Central memory CD4-positive, alpha-beta T cell (primary cell): ENCODE data around the gene ADGRV1.
"Not testable (repeated sequence)": the region's sequence is repeated elsewhere in the genome, so short reads cannot be mapped to it uniquely, and the experiment has no call there.

Experiments used
- DNase-seq: peaks from one replicate; pipeline ENCODE4 v3.0.0; 2022

The ADGRV1 gene

DNA sequence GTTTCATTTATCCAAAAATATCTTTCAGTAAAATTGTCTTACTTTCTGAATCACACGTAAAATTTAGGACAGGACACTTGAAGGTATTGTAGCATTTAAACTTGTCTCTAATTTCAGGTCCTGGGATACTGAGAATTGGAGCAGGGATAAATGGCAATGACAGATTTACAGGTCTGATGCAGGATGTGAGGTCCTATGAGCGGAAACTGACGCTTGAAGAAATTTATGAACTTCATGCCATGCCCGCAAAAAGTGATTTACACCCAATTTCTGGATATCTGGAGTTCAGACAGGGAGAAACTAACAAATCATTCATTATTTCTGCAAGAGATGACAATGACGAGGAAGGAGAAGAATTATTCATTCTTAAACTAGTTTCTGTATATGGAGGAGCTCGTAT is 99.2 kb downstream of the ADGRV1 start:
- no peak for DNase-seq

DNA sequence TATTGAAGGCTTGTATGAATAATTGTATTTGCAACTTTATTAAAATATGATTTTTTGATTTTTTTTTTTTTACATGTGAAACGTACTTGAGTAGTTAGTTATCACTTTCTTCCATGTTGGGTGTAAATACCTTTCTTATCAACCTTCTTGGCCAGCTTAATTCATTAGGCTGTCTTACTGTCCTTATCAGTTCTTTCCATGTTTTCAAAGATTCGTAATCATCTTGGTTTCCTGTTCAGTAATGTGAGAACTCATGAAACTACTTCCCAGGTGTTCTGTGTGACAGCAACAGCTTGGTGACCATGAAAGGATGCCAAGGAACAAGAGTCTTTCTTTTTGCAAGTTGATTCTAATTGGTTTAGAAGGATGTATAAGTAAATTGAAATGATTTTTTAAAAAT is 100.0 kb downstream of the ADGRV1 start:
- no peak for DNase-seq

DNA sequence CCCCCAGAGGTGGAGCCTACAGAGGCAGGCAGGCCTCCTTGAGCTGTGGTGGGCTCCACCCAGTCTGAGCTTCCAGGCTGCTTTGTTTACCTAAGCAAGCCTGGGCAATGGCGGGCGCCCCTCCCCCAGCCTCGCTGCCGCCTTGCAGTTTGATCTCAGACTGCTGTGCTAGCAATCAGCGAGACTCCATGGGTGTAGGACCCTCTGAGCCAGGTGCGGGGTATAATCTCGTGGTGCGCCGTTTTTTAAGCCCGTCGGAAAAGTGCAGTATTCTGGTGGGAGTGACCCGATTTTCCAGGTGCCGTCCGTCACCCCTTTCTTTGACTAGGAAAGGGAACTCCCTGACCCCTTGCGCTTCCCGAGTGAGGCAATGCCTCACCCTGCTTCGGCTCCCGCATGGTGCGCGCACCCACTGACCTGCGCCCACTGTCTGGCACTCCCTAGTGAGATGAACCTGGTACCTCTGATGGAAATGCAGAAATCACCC is 109.5 kb downstream of the ADGRV1 start:
- DNase-seq, result not testable (repeated sequence)

DNA sequence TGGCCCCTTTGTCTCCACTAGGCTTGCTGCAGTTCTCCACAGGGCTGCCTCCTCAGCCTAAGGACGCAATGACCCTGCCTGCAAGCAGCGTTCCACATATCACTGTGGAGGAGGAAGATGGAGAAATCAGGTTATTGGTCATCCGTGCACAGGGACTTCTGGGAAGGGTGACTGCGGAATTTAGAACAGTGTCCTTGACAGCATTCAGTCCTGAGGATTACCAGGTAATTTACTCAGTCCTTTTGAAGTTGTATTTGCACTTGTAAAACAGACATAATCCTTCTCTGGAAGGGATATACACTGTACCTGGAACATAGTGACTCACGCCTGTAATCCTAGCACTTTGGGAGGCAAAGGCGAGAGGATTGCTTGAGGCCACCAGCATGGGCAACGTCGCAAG is 116.6 kb downstream of the ADGRV1 start:
- DNase-seq, result no peak

DNA sequence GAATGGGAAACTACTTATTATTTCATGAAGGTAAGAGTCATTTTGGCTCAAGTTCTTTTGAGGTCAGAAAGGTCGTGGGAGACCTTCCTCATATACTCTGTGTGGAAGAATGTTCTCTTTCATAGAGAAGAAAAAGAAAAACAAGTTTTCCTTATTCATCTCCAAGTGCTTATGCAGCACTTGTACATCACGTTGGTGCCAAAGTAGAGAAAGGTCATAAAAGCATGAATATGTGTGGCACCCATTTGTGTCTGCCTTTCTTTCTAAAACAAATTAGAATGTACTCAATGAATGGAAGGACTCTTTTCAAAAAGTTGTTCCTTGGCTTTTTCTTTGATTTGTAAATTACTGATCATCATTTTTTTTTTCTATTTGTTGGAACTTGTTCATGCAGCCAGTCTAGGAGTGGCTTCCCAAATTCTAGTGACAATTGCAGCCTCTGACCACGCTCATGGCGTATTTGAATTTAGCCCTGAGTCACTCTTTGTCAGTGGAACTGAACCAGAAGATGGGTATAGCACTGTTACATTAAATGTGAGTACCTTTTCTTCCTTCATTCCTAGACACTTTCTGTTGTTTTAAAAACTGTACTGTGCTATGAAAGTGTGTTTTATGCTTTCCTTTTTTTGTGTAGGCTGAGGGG is 122.4 kb downstream of the ADGRV1 start:
- DNase-seq, result no peak

DNA sequence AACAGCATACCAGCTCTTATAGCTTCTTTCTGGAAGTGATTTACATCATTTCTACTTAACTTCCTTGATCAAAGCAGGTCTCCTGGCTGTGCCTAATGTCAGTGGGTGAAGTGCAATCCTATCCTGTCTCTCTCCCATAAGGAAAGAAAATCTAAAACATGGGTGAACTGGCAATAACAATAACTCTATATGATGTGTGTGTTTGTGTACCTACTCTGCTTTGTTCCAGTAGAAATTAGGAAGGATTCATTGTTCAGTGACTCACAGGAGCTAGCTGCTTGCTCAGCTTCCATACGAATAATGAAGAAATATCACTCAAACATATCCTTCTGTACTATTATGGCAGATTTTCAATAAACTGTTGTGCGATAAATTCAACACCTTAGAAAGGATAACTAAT is 123.7 kb downstream of the ADGRV1 start:
- DNase-seq, result no peak

DNA sequence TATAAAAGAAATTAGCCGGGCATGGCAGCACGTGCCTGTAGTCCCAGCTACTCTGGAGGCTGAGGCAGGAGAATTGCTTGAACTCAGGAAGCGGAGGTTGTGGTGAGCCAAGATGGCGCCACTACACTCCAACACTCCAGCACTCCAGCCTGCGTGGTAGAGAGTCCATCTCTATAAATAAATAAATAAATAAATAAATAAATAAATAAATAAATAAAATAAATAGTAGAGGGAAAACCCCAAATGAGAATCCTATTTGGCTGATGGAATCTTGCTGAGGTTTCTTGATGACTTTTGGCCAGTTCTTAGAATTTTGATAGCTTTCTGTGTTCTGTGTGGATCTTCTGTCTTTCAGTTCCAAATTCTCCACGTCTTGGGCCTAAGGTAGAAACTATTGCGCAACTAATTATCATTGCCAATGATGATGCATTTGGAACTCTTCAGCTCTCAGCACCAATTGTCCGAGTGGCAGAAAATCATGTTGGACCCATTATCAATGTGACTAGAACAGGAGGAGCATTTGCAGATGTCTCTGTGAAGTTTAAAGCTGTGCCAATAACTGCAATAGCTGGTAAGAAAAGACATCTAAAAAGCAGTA is 126.9 kb downstream of the ADGRV1 start:
- no peak for DNase-seq

DNA sequence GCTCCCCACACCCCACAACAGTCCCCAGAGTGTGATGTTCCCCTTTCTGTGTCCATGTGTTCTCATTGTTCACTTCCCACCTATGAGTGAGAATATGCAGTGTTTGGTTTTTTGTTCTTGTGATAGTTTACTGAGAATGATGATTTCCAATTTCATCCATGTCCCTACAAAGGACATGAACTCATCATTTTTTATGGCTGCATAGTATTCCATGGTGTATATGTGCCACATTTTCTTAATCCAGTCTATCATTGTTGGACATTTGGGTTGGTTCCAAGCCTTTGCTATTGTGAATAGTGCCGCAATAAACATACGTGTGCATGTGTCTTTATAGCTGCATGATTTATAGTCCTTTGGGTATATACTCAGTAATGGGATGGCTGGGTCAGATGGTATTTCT is 127.8 kb downstream of the ADGRV1 start:
- DNase-seq, result not testable (repeated sequence)

DNA sequence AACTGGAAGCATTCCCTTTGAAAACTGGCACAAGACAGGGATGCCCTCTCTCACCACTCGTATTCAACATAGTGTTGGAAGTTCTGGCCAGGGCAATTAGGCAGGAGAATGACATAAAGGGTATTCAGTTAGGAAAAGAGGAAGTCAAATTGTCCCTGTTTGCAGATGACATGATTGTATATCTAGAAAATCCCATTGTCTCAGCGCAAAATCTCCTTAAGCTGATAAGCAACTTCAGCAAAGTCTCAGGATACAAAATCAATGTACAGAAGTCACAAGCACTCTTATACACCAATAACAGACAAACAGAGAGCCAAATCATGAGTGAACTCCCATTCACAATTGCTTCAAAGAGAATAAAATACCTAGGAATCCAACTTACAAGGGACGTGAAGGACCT is 128.9 kb downstream of the ADGRV1 start:
- not testable (repeated sequence) for DNase-seq

DNA sequence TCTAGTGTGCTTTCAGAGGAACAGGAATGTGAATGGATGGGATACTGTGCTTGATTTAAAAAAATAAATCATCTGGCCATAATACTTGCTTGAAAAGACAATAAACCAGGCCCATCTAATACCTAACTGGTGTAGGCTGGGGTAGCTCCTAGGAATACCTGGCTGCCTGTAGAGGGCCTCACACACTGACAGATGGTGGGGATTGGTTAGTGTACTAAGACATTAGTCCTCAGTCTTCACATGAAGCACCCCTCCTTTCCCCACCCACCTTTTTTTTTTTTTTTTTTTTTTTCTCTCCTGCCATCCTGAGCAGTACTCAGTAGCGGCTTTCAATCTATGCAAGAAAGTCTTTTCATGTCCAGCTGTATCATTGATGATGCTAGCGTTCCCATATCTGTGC is 130.5 kb downstream of the ADGRV1 start:
- no peak for DNase-seq

DNA sequence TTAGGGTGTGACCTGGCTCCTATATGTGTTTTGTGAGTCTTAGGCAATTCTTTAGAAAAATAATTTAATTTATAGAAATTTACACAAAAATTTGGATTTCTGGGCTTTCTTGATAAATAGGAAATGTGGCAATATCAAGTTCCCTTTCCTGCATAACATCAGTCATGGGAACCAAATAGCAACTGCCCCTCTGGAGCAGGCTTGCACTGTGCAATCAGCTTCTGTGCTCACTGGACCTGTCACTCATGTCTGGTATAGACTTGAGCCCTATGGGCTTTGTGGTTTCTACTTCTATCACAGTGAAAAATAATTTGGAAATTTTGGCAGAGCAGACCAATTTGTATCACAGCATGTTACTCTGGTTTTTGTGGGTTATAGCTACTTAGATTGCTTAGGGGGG is 131.7 kb downstream of the ADGRV1 start:
- no peak for DNase-seq

DNA sequence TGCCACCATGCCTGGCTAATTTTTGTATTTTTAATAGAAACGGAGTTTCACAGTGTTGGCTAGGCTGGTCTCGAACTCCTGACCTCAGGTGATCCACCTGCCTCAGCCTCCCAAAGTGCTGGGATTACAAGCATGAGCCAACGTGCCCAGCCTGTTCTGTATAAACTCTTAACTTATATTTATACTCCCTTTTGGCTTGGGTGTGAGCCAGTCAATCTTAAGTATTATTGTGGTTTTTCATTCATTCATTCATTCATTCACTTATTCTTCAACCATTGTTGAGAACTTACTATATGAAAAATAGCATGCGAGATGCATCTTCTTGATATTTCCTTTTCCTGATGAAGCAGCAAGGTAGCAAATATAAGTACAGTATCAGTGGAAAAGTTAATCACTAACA is 132.9 kb downstream of the ADGRV1 start:
- no peak for DNase-seq

DNA sequence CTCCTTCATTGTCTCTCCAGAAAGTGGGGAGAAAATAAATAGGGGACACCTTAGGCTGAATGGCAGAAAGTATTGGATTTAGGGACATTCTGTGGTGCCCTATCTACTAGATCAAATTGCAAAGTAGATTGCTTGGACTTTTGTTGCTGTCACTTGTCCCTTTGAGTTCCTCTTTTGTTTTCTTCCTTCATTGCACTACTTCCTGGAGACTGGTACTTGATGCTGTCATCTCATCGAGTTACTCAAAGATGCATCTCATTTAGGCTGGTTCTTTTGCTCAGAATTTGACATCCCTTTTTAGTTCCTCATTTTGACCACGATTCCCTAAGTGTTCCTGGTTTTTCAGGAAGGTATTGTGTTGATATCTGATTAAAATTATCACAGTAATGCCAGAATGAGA is 137.6 kb downstream of the ADGRV1 start:
- DNase-seq, result no peak

DNA sequence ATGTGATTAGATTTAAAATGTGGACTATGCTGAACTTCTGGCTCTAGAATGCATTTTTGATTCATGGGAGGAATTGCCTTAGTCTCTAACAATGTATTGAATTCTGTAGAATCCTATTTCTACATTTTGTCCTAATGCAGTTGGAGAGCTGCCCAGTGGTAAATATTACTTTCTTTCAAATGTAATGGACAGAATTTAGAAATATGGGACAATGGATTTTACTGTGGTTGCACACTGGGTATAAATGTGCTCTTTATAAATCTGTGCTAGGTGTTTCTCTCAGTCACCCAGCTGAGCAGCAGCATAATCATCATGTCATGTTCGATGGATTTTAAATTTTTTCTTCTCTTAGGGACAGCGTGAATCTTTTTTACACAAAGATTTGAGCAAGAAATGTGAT is 141.7 kb downstream of the ADGRV1 start:
- no peak for DNase-seq

DNA sequence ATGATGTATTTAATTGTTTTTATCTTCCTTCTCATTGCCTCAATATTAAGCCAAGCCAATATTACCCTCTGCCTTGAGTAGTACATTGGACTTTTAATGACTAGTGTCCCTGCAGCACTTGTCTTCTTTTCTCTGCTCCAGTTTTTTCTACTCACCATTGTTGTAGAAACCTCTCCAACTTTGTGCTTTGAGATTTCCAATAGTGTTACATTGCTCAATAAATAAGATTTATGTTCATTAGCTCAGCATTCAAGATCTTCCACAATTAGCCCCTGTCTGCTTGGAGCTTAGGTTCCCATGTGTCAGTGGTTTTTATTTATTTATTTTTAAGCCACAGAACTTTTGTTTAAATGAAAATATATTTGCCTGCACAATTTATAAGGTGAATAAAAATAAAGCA is 145.3 kb downstream of the ADGRV1 start:
- no peak for DNase-seq

DNA sequence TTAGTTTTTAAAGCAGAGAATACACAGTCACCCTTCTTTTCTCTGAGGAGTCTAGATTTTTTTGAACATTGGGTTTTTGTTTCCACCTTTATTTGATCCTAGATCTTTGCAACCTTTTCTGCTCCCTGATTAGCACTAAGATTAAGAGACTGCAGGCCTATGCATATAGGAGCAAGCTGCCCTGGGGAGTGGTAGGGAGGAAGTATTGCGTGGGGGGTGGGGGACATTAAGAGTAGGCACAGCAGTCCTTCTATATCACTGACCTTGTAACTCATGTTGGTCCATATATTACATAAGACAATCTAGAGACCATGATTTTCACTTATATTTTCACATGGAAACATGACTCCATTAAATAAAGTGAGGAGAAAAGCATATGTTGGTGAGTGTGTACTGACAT is 149.1 kb downstream of the ADGRV1 start:
- no peak for DNase-seq

DNA sequence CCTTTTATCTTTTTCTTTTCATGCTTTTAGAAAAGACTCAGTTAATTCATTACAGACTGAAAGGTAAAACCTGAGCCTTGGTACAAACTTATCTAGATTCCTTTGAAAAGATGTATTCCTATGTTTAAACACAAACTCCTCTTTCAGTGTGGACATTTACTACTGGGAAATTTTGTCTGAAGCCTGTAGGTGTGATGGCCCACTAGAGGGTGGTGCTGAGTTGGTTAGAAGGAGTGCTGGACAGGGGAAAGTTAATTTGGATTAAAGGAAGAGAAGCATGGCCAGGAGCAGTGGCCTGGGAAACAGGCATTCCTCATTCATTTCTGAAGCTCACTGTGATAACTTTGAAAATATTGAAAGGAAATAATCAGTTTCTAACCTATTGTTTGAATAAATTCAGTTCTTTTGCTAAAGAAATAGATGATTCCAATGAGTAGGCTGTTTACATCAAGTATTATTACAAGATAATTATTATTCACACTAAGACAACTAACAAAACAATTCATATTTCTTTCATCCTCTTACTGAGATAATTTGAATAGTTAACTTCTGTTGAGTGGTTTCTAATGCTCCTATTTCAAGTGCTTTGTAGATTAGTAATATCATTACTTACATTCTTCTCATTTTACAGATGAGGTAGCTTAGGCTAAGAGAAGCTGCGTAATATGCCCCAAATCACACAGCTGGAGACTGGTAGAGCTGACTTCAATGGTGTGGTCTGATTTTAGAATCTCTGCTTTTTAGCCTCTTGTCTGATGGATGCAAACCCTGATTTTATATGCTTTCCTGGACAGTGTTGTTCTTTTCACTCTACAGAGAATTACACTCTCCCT is 150.9 kb downstream of the ADGRV1 start:
- no peak for DNase-seq

DNA sequence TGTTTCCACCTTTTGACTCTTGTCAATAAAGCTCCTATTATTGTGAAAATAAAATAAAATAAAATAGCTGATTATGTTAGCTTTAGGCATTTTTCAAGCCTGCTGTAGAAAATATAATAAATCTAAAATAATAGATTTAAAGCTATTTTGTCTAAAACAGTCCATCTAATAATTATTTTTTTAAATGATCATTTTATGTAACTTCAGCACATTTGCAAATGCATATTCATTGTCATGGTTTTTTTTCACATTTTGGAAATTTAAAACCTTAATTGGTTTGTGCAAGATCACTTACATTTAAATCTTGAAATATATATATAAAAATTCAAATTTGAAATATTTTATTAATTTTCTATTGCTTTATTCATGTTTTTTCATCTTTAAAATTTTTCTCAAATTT is 159.8 kb downstream of the ADGRV1 start:
- no peak for DNase-seq

DNA sequence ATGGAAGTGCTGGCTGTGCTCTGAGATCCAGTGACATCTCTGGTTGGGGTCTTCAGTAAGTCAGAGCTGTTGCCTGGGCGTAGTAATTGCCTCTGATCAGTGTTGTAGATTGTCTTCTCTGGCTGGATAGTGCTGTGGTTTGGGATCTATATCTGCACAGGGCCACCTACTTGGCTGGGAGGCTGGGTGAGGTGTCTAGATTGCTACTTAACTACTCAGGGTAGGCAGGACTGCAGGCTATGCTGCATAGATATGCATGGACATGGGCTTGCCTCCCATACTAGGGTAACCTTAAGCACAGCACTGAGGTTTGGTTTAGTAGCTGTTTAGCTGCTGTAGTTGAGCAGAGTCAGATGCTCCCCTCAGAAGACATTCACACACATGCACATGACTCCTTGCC is 181.0 kb downstream of the ADGRV1 start:
- DNase-seq, result no peak

DNA sequence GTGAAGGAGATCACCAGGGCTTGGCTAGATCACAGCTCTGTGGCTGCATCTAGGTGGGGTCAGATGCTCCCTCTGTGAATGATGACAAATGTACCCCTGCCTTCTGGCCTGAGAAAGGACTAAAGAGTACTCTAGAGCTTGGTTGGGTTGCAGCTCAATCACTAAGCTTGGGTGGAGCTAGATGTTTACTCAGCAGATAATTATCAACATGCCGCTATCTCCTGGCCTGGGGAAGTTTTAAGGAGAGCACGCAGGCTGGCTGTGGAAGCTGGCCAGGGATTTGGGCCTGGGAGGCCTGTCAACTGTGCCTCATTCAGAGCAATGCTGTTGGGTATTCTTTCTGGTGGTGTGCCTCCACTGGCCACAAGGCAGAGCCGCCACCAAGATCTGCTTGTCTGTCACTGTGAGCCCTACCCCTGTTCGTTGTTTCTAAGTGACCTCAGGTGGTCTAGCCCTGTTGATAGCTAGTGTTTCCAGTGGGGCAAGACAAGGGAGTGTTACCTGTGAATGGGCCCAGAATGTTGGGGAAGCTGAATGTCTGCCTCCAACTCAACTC is 181.7 kb downstream of the ADGRV1 start:
- no peak for DNase-seq

DNA sequence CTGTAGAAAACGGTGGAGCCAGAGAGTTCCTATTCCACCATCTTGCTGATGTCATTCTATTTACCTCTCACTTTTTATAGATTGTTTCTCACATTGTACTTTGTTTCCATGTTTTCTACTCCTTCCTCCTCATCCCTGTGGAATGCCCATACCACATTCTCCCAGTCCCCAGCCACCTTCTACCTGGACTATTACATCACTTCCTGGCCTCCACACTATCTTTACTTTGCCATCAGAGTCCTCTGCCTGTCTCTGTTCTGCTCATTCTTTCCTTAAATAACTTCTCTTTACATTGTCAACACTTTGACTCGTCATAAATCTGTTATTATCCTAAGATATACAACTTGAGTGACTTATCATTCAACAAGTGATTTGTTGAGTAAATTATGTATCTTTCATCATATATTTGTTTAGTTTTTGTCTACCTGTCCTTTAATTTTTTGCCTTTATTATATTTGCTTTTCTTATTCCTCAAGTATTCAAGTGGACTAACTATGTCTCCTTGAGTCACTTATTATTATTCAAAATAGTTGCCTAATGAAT is 182.5 kb downstream of the ADGRV1 start:
- DNase-seq, result no peak

DNA sequence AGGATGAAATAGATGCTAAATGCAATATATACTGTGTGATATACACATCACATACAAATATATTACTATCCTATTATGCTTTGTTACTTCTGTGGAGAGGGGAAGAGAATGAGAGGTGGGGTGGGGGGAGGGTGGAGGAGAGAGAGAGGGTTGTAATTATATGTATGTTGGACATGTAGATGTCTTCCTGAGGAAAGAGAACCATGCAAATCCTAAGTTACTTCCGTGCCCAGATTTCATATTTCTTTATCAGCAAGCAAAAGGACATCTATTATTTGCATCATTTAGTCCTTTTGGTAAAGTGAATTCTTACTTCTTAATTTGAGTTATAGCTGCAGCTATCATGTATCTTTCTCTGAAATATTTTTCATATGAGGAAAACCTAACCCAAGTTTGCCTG is 187.5 kb downstream of the ADGRV1 start:
- DNase-seq, result no peak

DNA sequence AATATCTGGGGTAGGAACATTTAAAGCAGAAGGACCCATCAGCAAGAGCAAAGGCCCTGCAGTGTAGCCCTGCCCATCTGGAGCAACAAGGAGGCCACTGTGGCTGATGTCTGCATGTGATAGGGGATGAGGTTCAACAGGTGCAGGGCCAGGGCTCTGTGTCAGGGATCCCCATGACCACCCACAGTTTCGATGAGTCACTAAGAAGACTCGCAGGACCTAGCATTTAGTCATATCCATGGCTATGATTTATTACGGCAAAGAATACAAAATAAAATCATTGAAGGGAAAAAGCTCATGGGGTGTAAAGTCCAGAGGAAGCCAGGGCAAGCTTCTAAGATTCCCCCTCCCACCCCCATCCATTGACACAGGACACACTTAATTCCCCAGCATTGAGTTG is 188.6 kb downstream of the ADGRV1 start:
- no peak for DNase-seq
